ENCODE results near the gene SDCBP2.
A peak's percentile ranks its signal among the peaks of the same experiment; 100 is the strongest.

SDCBP2 gene

DNA sequence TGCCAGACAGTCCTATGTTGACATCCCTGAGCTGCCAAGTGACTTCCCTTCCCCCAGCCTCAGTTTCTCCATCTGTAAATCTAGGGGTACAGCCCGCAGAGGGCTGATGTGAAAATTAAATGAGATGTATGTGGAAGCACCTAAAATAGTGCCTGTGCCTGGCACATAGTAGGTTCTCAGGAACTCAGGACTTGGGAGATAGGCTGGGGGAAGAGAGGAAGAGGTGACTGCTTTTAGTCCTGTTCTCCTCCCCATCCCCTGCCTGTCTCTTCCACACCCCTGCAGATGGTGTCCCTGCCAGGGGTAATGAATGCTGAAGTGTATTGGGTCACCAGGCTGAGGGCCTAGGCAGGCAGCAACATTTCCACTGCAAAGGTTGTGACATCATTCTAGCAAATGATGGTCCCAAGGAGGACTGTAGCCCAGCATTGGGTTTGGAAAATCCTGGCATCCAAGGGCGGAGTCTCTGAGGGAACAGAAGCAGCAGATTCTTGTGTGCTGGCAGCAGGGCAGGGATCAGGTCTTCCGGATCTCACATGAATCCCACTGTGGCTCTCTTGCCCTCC is 61.0 kb downstream of the SDCBP2 start:
- DNase-seq = no peak

DNA sequence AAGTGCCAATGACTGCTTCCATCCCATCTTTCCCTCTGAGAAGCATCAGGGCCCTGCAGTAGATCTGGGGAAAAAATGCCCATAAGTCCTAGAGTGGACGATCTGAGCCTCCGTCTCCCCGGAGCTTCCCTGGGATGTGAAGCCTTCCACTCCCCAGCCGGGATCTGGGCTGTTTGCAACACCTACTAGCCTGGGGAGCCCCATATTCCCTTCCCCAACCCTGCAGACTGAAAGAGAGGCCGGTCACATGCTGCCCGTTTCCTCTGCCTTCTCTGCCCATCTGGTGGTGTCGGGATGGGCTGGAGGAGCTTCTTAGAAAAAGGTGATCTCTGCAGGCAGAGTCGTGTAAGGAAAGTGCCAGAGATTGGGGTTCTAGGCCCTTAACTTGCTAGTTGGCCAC is 61.8 kb downstream of the SDCBP2 start:
- no peak for DNase-seq

DNA sequence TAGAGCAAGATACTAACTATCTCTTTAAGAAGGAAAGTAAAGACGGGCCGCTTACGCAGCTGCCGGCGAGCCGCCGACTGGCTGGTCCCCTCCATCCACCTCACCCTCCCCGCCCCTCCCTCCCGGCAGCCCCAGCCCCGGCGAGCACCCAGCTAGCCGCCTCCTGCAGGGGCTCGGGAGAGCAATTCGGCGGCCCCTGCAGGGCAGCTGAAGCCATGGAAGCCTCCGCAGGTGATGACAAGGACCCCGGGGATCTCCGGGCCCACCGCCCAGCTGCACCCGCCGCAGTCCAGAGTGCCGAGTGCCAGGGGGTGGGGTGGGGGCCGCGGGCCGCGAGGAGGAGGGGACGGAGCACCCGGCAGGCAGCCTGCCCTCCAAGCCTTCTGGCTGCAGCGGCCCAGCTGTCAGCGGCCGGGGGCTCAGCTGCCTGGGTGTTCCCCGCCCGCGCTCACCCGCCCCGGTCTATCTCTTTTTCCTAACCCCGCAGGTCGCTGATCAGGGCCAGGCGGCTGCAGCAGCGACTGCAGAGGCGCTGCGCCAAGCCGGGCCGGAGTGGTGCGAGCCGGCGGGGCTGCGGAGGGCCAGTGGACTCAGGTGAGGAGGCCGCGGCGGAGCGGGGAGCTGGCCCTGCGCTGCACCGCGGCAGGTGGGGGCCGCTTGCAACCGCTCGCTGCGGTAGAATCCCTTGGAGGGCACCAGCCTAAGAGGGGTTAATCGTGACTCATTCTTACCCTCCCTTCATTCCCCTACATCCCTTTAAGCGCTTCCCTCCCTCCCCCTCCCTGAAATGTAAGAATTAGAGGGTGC is 62.6 kb downstream of the SDCBP2 start, which contains the start of gene SNPH:
TSS of gene SNPH (plus strand) at position 128 of the 807 bp plus-strand sequence. CDS start 29,946 bp downstream, outside the sequence.
- peak; percentile 53 for DNase-seq

DNA sequence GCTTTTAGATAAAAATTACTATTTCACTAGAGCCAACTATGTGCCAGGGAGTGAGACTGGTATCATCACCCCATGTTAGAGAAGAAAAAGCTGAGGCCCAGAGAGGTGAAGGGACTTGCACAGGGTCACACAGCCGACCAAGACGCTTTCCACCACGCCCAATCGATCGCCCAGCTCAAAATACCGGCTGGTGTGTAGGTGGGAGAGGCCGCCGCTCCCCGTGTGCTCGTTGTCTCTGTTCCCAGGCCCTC is 63.1 kb downstream of the SDCBP2 start:
- DNase-seq = no peak

DNA sequence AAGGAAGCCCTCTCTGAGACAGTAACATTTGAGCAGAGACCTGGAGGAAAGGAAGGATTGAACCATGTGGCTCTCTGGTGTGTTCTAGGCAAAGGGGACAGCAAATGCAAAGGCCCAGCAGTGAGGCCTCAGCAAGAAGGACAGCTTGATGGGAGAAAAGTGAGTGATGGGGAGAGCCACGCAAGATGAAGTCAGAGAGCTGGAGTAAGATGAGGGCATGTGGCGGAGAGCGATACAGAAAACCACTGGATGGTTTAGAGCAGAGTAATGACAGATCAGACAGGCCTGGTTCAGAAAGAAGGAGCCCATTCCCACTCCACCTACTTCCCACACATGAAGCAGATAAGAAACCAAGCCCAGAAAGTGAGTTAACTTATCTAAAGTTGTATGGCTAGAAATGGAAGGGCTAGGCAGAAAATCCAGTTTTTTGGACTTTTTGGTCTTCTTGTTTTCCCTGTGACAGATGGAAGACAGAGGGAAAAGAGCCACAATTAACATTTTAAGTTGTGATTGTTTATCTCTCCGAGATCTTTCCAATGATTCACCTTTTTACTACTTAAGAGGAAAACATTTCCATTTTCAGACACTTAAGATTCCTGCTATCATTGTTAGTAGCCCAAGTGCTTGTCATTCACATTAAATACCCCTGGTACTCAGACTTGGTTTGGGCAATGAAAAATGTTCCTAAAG is 63.6 kb downstream of the SDCBP2 start:
- DNase-seq = no peak

DNA sequence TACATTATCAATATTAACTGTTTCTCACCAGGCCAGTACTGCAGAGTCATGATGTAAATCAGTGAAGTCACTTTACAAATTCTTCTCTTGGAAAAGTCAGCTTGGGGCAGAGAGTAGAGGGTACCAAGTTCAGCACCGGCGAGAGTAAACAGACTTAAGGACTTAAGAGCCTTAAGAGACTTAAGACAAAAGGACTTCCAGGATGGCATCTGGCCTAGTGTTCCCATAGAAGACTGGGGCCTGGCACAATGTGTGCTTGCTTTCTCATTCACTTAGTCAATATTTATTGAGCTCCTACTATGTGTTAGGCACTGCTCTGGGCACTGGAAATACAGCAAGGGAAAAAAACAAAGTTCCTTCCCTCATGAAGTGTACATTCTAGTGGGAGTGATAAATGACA is 64.2 kb downstream of the SDCBP2 start:
- DNase-seq = no peak

DNA sequence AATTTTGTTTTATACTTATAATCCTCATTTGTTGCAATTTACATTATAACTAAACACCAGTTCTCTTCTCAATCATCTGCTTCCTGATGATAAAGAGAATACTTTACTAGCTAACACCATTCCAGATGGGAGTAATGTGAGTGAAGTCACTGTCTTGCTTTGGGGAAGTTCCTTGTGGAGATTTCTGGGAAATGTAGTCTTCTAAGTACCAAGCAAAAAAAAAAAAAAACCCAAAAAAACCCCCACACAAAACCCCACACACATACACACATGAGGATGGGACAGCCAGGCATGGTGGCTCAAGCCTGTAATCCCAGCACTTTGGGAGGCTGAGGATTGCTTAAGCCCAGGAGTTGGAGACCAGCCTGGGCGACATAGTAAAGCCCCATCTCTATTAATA is 65.1 kb downstream of the SDCBP2 start:
- DNase-seq = no peak
